Mucosa of rectum (tissue), 2 donors: ENCODE data around the gene CTNNBL1.

Experiments used
- H3K27ac ChIP-seq, 2 donors: one replicate each; pipeline ENCODE4 v1.7.0; 2013; ENCODE audit warnings: inconsistent platforms in 2 of 2, low read depth in 2 of 2, low read length in 2 of 2
- H3K27me3 ChIP-seq, 2 donors: one replicate each; pipeline ENCODE4 v1.7.0; 2013; ENCODE audit warnings: low read length in 2 of 2; ENCODE audit not compliant: control insufficient read depth in 2 of 2, insufficient read depth in 2 of 2
- H3K36me3 ChIP-seq, 2 donors: one replicate each; pipeline ENCODE4 v1.7.0; 2013; ENCODE audit warnings: low read length in 2 of 2; ENCODE audit not compliant: control insufficient read depth in 2 of 2, insufficient read depth in 2 of 2
- H3K4me1 ChIP-seq, 2 donors: one replicate each; pipeline ENCODE4 v1.7.0; 2013; ENCODE audit warnings: low read length in 2 of 2, mild to moderate bottlenecking in 1 of 2; ENCODE audit not compliant: control insufficient read depth in 2 of 2, insufficient read depth in 2 of 2
- H3K4me3 ChIP-seq, 2 donors: one replicate each; pipeline ENCODE4 v1.7.0; 2013; ENCODE audit warnings: low read length in 2 of 2
- H3K9ac ChIP-seq, 2 donors: one replicate each; pipeline ENCODE4 v1.7.0; 2013; ENCODE audit warnings: low read length in 2 of 2, low read depth in 1 of 2, mild to moderate bottlenecking in 1 of 2
- H3K9me3 ChIP-seq, 2 donors: one replicate each; pipeline ENCODE4 v1.7.0; 2013; ENCODE audit warnings: low read length in 2 of 2; ENCODE audit not compliant: control insufficient read depth in 2 of 2
- donor health status: healthy.
- donor health status: Normal muscosa, but diverticular disease.

CTNNBL1 gene

GRCh38 chr20:37737826-37738420, 44.1 kb downstream of the CTNNBL1 start:
- H3K36me3 ChIP-seq: peaks cover 20 to 30% of the 10 kb centered on the region in 2 donors

GRCh38 chr20:37741055-37741454, 47.2 kb downstream of the CTNNBL1 start:
- no peak overlapping the region for H3K27ac ChIP-seq
- H3K36me3 ChIP-seq: peaks cover 15 to 17% of the 10 kb centered on the region in 2 donors
- no peak overlapping the region for H3K4me3 ChIP-seq
- no peaks in the 10 kb centered on the region for H3K27me3 ChIP-seq
- H3K9ac ChIP-seq: no peak overlapping the region
- no peaks in the 10 kb centered on the region for H3K4me1 ChIP-seq
- H3K9me3 ChIP-seq: no peaks in the 10 kb centered on the region

More at GRCh38 chr20:37737826-37738420, 44.1 kb downstream of the CTNNBL1 start:
- no peaks in the 10 kb centered on the region for H3K9me3 ChIP-seq
- H3K9ac ChIP-seq: no peak overlapping the region
- no peaks in the 10 kb centered on the region for H3K4me1 ChIP-seq
- no peak overlapping the region for H3K4me3 ChIP-seq
- no peak overlapping the region for H3K27ac ChIP-seq
- no peaks in the 10 kb centered on the region for H3K27me3 ChIP-seq

GRCh38 chr20:37741570-37741969, 47.7 kb downstream of the CTNNBL1 start:
- Histone ChIP-seq H3K9ac (no peak overlapping the region), H3K27ac (no peak overlapping the region), H3K9me3 (no peaks in the 10 kb centered on the region), H3K27me3 (no peaks in the 10 kb centered on the region), H3K4me1 (no peaks in the 10 kb centered on the region), H3K36me3 (peaks cover 17 to 20% of the 10 kb centered on the region in 2 donors), H3K4me3 (no peak overlapping the region)

DNA sequence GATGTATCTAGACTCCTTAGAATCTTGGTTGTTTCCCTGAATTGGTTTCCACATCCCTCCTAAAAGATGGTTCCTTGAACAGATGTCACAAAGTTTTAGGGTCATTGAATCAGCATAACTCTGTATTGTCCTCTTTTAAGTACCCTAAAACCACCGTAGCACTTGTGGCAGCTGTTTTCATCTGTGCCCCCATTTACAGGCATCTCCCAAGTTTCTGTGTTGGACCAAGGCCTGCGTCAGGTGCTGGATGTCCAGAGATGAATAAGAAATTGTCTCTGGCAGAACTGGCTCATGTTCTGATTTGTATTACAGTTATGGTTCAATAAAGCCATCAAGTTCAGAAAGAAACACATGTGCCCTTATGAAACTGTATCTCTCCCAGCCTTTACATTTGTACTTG, 48.3 kb downstream of the CTNNBL1 start:
- Histone ChIP-seq H3K9me3 (no peaks in the 10 kb centered on the region), H3K4me3 (no peak overlapping the region), H3K9ac (no peak overlapping the region), H3K4me1 (no peaks in the 10 kb centered on the region), H3K36me3 (peaks cover 17 to 24% of the 10 kb centered on the region in 2 donors), H3K27me3 (no peaks in the 10 kb centered on the region), H3K27ac (no peak overlapping the region)

GRCh38 chr20:37744347-37744746, 50.5 kb downstream of the CTNNBL1 start:
- H3K4me3 ChIP-seq: no peak overlapping the region
- H3K27ac ChIP-seq: no peak overlapping the region
- peaks cover 12 to 24% of the 10 kb centered on the region in 2 donors for H3K36me3 ChIP-seq
- no peaks in the 10 kb centered on the region for H3K4me1 ChIP-seq
- H3K9me3 ChIP-seq: no peaks in the 10 kb centered on the region
- H3K27me3 ChIP-seq: no peaks in the 10 kb centered on the region
- no peak overlapping the region for H3K9ac ChIP-seq

GRCh38 chr20:37745553-37745952, 51.7 kb downstream of the CTNNBL1 start:
- Histone ChIP-seq H3K4me1 (no peaks in the 10 kb centered on the region), H3K36me3 (peaks cover 18 to 26% of the 10 kb centered on the region in 2 donors), H3K27me3 (no peaks in the 10 kb centered on the region), H3K9ac (no peak overlapping the region), H3K27ac (no peak overlapping the region), H3K4me3 (no peak overlapping the region), H3K9me3 (no peaks in the 10 kb centered on the region)

DNA sequence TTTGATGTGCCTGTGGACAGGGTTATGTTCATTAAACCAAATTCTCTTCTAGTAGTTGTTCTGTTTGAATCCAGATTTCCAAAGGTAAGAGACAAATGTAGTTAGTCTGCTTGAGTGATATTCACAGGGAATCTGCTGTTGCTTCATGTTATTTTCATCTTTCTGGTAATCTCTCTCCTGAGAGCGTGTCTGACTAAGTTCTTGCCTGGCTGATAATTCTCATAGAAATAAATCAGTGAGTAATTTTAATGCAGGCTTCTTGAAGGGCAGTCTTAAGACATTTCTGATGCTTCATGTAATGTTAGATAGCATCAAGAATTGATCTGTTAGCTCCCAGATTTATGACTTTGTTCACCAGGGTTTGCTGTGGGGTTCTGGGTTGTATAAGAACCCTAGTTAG, 54.2 kb downstream of the CTNNBL1 start:
- H3K27me3 ChIP-seq: no peaks in the 10 kb centered on the region
- H3K4me1 ChIP-seq: no peaks in the 10 kb centered on the region
- H3K9me3 ChIP-seq: no peaks in the 10 kb centered on the region
- H3K9ac ChIP-seq: no peak overlapping the region
- no peak overlapping the region for H3K4me3 ChIP-seq
- peaks cover 25 to 33% of the 10 kb centered on the region in 2 donors for H3K36me3 ChIP-seq
- H3K27ac ChIP-seq: no peak overlapping the region

DNA sequence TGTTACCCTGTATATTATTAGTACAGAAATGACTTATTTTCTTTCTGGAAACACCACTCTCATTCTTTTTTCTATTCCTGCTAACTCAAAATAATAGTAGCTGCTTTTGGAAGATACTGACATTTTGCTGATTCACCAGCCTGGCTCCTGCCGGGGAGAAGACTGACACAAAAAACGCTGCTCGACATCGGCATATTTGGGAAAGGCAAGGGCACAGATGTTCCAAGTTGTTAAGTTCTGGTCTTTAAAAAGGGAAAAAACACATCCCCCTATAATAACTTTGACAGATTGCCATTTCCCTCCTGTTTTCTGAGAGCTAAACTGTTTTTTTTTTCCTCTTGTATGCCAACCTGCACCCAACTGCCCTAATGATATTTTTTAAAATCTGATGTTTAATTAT, 55.4 kb downstream of the CTNNBL1 start:
- Histone ChIP-seq H3K4me3 (no peak overlapping the region), H3K27ac (no peak overlapping the region), H3K9ac (no peak overlapping the region), H3K36me3 (peaks cover 25 to 33% of the 10 kb centered on the region in 2 donors), H3K9me3 (no peaks in the 10 kb centered on the region), H3K27me3 (no peaks in the 10 kb centered on the region), H3K4me1 (no peaks in the 10 kb centered on the region)

- no peaks in the 10 kb centered on the region for H3K27me3 ChIP-seq
- no peak overlapping the region for H3K4me3 ChIP-seq
- no peak overlapping the region for H3K9ac ChIP-seq
- H3K36me3 ChIP-seq: peaks cover 25 to 33% of the 10 kb centered on the region in 2 donors
- no peaks in the 10 kb centered on the region for H3K9me3 ChIP-seq
- H3K27ac ChIP-seq: no peak overlapping the region
- H3K4me1 ChIP-seq: no peaks in the 10 kb centered on the region
Measured at GRCh38 chr20:37749620-37750403, 56.0 kb downstream of the CTNNBL1 start.

DNA sequence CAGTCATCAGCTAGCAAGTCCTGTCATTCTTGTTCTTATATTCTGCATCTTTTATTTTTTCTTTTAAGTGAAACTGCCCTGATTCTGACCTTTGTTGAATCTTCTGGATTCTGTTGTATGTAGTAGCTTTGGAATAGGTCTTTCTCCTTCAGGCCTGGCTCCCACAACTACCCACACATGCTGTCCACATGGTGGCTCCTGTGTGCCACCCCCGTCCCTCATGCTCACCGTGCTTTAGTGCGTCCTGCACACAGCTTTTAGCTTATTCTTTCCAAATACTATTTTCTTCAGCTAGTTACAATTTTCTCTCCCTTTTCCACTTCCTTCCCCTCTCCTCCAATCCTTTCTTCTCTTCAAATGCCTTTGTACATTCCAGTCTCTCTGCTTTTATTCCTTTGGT, 61.8 kb downstream of the CTNNBL1 start:
- Histone ChIP-seq H3K36me3 (peaks cover 11 to 26% of the 10 kb centered on the region in 2 donors), H3K9me3 (no peaks in the 10 kb centered on the region)

More for the DNA sequence above, 61.8 kb downstream of the CTNNBL1 start:
- no peak overlapping the region for H3K9ac ChIP-seq
- H3K27ac ChIP-seq: no peak overlapping the region
- no peaks in the 10 kb centered on the region for H3K4me1 ChIP-seq
- no peaks in the 10 kb centered on the region for H3K27me3 ChIP-seq
- no peak overlapping the region for H3K4me3 ChIP-seq
